ENCODE results near the gene LPA.

DNA sequence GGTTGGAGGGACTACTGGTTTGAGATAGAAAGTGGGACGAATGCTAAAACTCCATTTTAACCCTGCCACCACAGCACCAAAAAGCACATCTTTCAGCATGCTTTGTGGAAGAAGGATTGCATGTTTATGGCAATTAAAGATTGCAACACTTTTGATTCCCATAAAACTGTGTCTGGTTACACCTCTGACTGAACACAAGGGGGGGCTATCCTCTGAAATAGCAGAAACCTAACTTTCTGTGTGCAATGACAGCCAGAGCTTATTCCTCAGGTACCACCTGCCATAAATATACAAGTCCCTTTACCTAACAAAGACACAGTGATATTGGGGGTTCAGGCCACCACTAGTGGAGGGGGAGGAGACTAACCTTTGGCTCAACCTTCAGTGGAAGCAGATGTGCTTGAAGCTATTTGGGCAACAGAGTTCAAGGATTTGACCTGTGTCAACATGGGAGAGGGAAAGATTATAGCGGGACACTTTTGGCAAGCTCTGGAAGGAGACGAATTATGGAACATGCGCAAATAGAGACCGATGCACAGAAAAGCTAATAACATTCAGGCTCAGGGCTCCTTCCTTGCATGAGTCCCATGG is 28.4 kb upstream of the LPA start:
- TF ChIP-seq, protein P1, sequence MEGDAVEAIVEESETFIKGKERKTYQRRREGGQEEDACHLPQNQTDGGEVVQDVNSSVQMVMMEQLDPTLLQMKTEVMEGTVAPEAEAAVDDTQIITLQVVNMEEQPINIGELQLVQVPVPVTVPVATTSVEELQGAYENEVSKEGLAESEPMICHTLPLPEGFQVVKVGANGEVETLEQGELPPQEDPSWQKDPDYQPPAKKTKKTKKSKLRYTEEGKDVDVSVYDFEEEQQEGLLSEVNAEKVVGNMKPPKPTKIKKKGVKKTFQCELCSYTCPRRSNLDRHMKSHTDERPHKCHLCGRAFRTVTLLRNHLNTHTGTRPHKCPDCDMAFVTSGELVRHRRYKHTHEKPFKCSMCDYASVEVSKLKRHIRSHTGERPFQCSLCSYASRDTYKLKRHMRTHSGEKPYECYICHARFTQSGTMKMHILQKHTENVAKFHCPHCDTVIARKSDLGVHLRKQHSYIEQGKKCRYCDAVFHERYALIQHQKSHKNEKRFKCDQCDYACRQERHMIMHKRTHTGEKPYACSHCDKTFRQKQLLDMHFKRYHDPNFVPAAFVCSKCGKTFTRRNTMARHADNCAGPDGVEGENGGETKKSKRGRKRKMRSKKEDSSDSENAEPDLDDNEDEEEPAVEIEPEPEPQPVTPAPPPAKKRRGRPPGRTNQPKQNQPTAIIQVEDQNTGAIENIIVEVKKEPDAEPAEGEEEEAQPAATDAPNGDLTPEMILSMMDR (conservative IDR thresholded peaks at IDR 0.05; ENCODE audit: low read depth, low read length): peak; percentile 41
- TF ChIP-seq EZH2 (IDR thresholded peaks at IDR 0.05; ENCODE audit: low read length, unreplicated experiment): no peak

All from PC-3 (cell line).